B cell (primary cell): ENCODE measurements around the gene DAZAP2.
"Not testable (repeated sequence)": the region's sequence is repeated elsewhere in the genome, so short reads cannot be mapped to it uniquely, and the experiment has no call there.

Experiments used
- EZH2 ChIP-seq: IDR thresholded peaks from 2 replicates; pipeline ENCODE4 v1.6.1; 2012; ENCODE audit warnings: borderline replicate concordance, low read depth, mild to moderate bottlenecking, moderate library complexity, low read length; ENCODE audit not compliant: insufficient read depth, poor library complexity, severe bottlenecking
- TF ChIP-seq, protein P1 (sequence below): fragments of 200-600 bp; IDR thresholded peaks from one replicate; pipeline ENCODE4 v1.8.0; 2022; ENCODE audit warnings: antibody characterized with exemption, mild to moderate bottlenecking

GRCh38 chr12:51272810-51273209, 34.2 kb downstream of the DAZAP2 start:
- TF ChIP-seq, protein P1, sequence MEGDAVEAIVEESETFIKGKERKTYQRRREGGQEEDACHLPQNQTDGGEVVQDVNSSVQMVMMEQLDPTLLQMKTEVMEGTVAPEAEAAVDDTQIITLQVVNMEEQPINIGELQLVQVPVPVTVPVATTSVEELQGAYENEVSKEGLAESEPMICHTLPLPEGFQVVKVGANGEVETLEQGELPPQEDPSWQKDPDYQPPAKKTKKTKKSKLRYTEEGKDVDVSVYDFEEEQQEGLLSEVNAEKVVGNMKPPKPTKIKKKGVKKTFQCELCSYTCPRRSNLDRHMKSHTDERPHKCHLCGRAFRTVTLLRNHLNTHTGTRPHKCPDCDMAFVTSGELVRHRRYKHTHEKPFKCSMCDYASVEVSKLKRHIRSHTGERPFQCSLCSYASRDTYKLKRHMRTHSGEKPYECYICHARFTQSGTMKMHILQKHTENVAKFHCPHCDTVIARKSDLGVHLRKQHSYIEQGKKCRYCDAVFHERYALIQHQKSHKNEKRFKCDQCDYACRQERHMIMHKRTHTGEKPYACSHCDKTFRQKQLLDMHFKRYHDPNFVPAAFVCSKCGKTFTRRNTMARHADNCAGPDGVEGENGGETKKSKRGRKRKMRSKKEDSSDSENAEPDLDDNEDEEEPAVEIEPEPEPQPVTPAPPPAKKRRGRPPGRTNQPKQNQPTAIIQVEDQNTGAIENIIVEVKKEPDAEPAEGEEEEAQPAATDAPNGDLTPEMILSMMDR, result not testable (repeated sequence)
- not testable (repeated sequence) for TF ChIP-seq EZH2
